GM21390 (cell line): ENCODE measurements around the gene PLS1.

ENCODE experiments used
- ATAC-seq: cut with Tn5 transposase; IDR thresholded peaks from one replicate; pipeline ENCODE4 v1.9.1; 2021; ENCODE audit not compliant: unreplicated experiment

PLS1 gene

GRCh38 chr3:142636050-142636449 is 39.9 kb downstream of the PLS1 start:
- ATAC-seq = no peak

GRCh38 chr3:142636664-142637063 is 40.5 kb downstream of the PLS1 start:
- ATAC-seq = no peak

GRCh38 chr3:142638291-142638690 is 42.1 kb downstream of the PLS1 start:
- ATAC-seq = no peak

- no peak for ATAC-seq
Measured at GRCh38 chr3:142641504-142641903, 45.3 kb downstream of the PLS1 start.

GRCh38 chr3:142642956-142643355 is 46.8 kb downstream of the PLS1 start:
- no peak for ATAC-seq

- no peak for ATAC-seq
Measured at GRCh38 chr3:142644502-142644901, 48.3 kb downstream of the PLS1 start.

- ATAC-seq = no peak
Measured at GRCh38 chr3:142645236-142645793, 49.1 kb downstream of the PLS1 start.

- ATAC-seq = no peak
Measured at GRCh38 chr3:142646020-142646785, 50.0 kb downstream of the PLS1 start.

GRCh38 chr3:142647856-142648255 is 51.7 kb downstream of the PLS1 start:
- no peak for ATAC-seq

GRCh38 chr3:142648950-142649349 is 52.8 kb downstream of the PLS1 start:
- ATAC-seq = no peak

- no peak for ATAC-seq
Measured at GRCh38 chr3:142650001-142650693, 54.0 kb downstream of the PLS1 start.

- no peak for ATAC-seq
Measured at GRCh38 chr3:142651711-142652110, 55.5 kb downstream of the PLS1 start.

GRCh38 chr3:142652826-142653292 is 56.7 kb downstream of the PLS1 start:
- ATAC-seq = no peak

- no peak for ATAC-seq
Measured at GRCh38 chr3:142656575-142656974, 60.4 kb downstream of the PLS1 start.

GRCh38 chr3:142657033-142657432 is 60.8 kb downstream of the PLS1 start:
- no peak for ATAC-seq

GRCh38 chr3:142660383-142660782 is 64.2 kb downstream of the PLS1 start:
- ATAC-seq = no peak

- no peak for ATAC-seq
Measured at GRCh38 chr3:142660893-142661292, 64.7 kb downstream of the PLS1 start.

GRCh38 chr3:142663865-142664264 is 67.7 kb downstream of the PLS1 start:
- ATAC-seq = no peak

GRCh38 chr3:142664311-142664710 is 68.1 kb downstream of the PLS1 start:
- ATAC-seq = no peak

GRCh38 chr3:142664819-142665218 is 68.6 kb downstream of the PLS1 start:
- no peak for ATAC-seq

GRCh38 chr3:142670120-142670519 is 73.9 kb downstream of the PLS1 start:
- ATAC-seq = no peak

- no peak for ATAC-seq
Measured at GRCh38 chr3:142676151-142676550, 80.0 kb downstream of the PLS1 start.
